Measurements from ENCODE around the gene CA5B. TPM values are rescaled to one million over a fixed set of nuclear protein-coding genes. Genes with fewer than 3 reads are reported as not detected.

CA5B gene
- total and polyA plus RNA-seq, 7 donors: 0.25 to 2.7 (median 0.91) TPM

- ATAC-seq (no peak), DNase-seq (no peak)
- intact Hi-C loops (cut with DNase I): no loop called here
- no peak overlapping the region for H3K27ac ChIP-seq
- no peaks in the 10 kb centered on the region for H3K9me3 ChIP-seq
- peaks cover 0 to 45% of the 10 kb centered on the region in 2 donors for H3K36me3 ChIP-seq (ENCODE audit: insufficient read depth in 1 of 2, low read depth in 1 of 2)
- H3K27me3 ChIP-seq (ENCODE audit: insufficient read depth in 3 of 3, low read length in 2 of 3): no peaks in the 10 kb centered on the region
- no peak for TF ChIP-seq CTCF (IDR thresholded peaks at IDR 0.05)
- no peak overlapping the region for H3K4me3 ChIP-seq
- WGBS, 3 donors: 73 to 96% (median 88%) methylated on average over 4 of the region's 4 CpGs
- no peaks in the 10 kb centered on the region for H3K4me1 ChIP-seq
These were observed 59.6 kb downstream of the CA5B start for GRCh38 chrX:15797707-15798106.

- intact Hi-C loops (cut with DNase I): no loop called here
- no peaks in the 10 kb centered on the region for H3K9me3 ChIP-seq
- no peak for TF ChIP-seq CTCF (IDR thresholded peaks at IDR 0.05)
- H3K27me3 ChIP-seq (ENCODE audit: insufficient read depth in 3 of 3, low read length in 2 of 3): no peaks in the 10 kb centered on the region
- ATAC-seq (no peak), DNase-seq (no peak)
- H3K36me3 ChIP-seq (ENCODE audit: insufficient read depth in 1 of 2, low read depth in 1 of 2): peaks cover 0 to 75% of the 10 kb centered on the region in 2 donors
- no peaks in the 10 kb centered on the region for H3K4me1 ChIP-seq
- H3K4me3 ChIP-seq: no peak overlapping the region
- no peak overlapping the region for H3K27ac ChIP-seq
These were observed 66.5 kb downstream of the CA5B start for GRCh38 chrX:15804563-15804962.

GRCh38 chrX:15808254-15808653 is 70.2 kb downstream of the CA5B start:
- no peak for TF ChIP-seq CTCF (IDR thresholded peaks at IDR 0.05)
- 96 to 100% (median 98%) methylated on average over 3 to 4 of the region's 4 CpGs for WGBS, 3 donors
- intact Hi-C loops (cut with DNase I): no loop called here
- Histone ChIP-seq H3K9me3 (no peaks in the 10 kb centered on the region), H3K36me3 (ENCODE audit: insufficient read depth in 1 of 2, low read depth in 1 of 2) (peaks cover 0 to 84% of the 10 kb centered on the region in 2 donors), H3K27me3 (ENCODE audit: insufficient read depth in 3 of 3, low read length in 2 of 3) (no peaks in the 10 kb centered on the region), H3K4me1 (no peaks in the 10 kb centered on the region), H3K27ac (no peak overlapping the region), H3K4me3 (no peak overlapping the region)
- no peak for ATAC-seq
- DNase-seq: no peak

- Histone ChIP-seq H3K36me3 (ENCODE audit: insufficient read depth in 1 of 2, low read depth in 1 of 2) (peaks cover 0 to 85% of the 10 kb centered on the region in 2 donors), H3K27ac (no peak overlapping the region), H3K4me1 (no peaks in the 10 kb centered on the region), H3K27me3 (ENCODE audit: insufficient read depth in 3 of 3, low read length in 2 of 3) (no peaks in the 10 kb centered on the region), H3K4me3 (no peak overlapping the region), H3K9me3 (no peaks in the 10 kb centered on the region)
- no peak for DNase-seq
- WGBS, 3 donors: 87 to 94% (median 94%) methylated on average over 8 of the region's 8 CpGs
- TF ChIP-seq CTCF (IDR thresholded peaks at IDR 0.05): no peak
- intact Hi-C loops (cut with DNase I): no loop called here
- no peak for ATAC-seq
These were observed 74.3 kb downstream of the CA5B start for GRCh38 chrX:15812192-15812938.

GRCh38 chrX:15813416-15813815 is 75.3 kb downstream of the CA5B start:
- no peak for TF ChIP-seq CTCF (IDR thresholded peaks at IDR 0.05)
- no peak overlapping the region for H3K27ac ChIP-seq
- ATAC-seq: no peak
- H3K27me3 ChIP-seq (ENCODE audit: insufficient read depth in 3 of 3, low read length in 2 of 3): no peaks in the 10 kb centered on the region
- DNase-seq: no peak
- no peak overlapping the region for H3K4me3 ChIP-seq
- H3K36me3 ChIP-seq (ENCODE audit: insufficient read depth in 1 of 2, low read depth in 1 of 2): peaks cover 0 to 85% of the 10 kb centered on the region in 2 donors
- intact Hi-C loops (cut with DNase I): no loop called here
- H3K9me3 ChIP-seq: no peaks in the 10 kb centered on the region
- WGBS, 3 donors: 62 to 97% (median 93%) methylated on average over 1 of the region's 1 CpG
- no peaks in the 10 kb centered on the region for H3K4me1 ChIP-seq

Data from psoas muscle (tissue), 8 donors.